HFF-Myc (cell line): ENCODE data around the gene TSHR.

Source experiments
- DNase-seq: peaks from one replicate; pipeline ENCODE4 v3.0.0-alpha.2; 2011; ENCODE audit warnings: low read depth; ENCODE audit errors: extremely low read depth
- H3K4me3 ChIP-seq: replicated peaks from 2 replicates; pipeline ENCODE4 v1.5.1; 2011; ENCODE audit warnings: low read depth, mild to moderate bottlenecking, control low read depth, low read length
- CTCF ChIP-seq: IDR thresholded peaks from 2 replicates; pipeline ENCODE4 v1.5.1; 2012; ENCODE audit warnings: mild to moderate bottlenecking, low read depth, low read length, control low read depth; ENCODE audit errors: missing control alignments

TSHR gene

GRCh38 chr14:81147140-81147897 is 191.9 kb downstream of the TSHR start:
- H3K4me3 ChIP-seq = no peak overlapping the region
- TF ChIP-seq CTCF = no peak
- no peak for DNase-seq

GRCh38 chr14:81148635-81149034 is 193.2 kb downstream of the TSHR start:
- no peak for TF ChIP-seq CTCF
- DNase-seq = no peak
- H3K4me3 ChIP-seq = no peak overlapping the region

GRCh38 chr14:81153187-81153586 is 197.8 kb downstream of the TSHR start:
- TF ChIP-seq CTCF = no peak
- DNase-seq = no peak
- H3K4me3 ChIP-seq = no peak overlapping the region

GRCh38 chr14:81157431-81157830 is 202.0 kb downstream of the TSHR start:
- no peak for TF ChIP-seq CTCF
- no peak overlapping the region for H3K4me3 ChIP-seq
- no peak for DNase-seq

- TF ChIP-seq CTCF = no peak
- DNase-seq = no peak
- H3K4me3 ChIP-seq = no peak overlapping the region
Observed at GRCh38 chr14:81161088-81161487, 205.7 kb downstream of the TSHR start.

GRCh38 chr14:81161749-81162148 is 206.3 kb downstream of the TSHR start:
- no peak for TF ChIP-seq CTCF
- no peak overlapping the region for H3K4me3 ChIP-seq

GRCh38 chr14:81162941-81163340 is 207.5 kb downstream of the TSHR start:
- no peak overlapping the region for H3K4me3 ChIP-seq
- no peak for TF ChIP-seq CTCF
- no peak for DNase-seq

More at GRCh38 chr14:81161749-81162148, 206.3 kb downstream of the TSHR start:
- no peak for DNase-seq
